GM18858 (cell line): ENCODE results near the gene PTPN14.
"Not testable (repeated sequence)": the region's sequence is repeated elsewhere in the genome, so short reads cannot be mapped to it uniquely, and the experiment has no call there.

Source experiments
- ATAC-seq: cut with Tn5 transposase; IDR thresholded peaks from one replicate; pipeline ENCODE4 v1.9.1; 2021; ENCODE audit not compliant: unreplicated experiment

Gene PTPN14

GRCh38 chr1:214513394-214513793 lies 38.0 kb downstream of the PTPN14 start:
- ATAC-seq = no peak

DNA sequence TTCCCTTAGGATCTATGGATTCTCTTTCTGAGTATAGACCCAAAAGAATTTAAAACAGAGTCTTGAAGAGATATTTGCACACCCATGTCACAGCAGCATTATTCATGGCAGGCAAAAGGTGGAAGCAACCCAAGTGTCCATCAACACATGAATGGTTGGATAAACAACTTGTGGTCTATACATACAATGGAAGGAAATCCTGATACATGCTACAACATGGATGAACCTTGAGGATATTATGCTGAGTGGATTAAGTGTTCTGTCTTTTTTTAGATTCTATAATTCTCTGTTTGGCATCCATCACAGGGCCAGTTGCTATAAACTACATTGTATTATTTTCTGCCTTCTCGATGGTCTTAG lies 39.8 kb downstream of the PTPN14 start:
- no peak for ATAC-seq

GRCh38 chr1:214510914-214511638 lies 40.3 kb downstream of the PTPN14 start:
- ATAC-seq = no peak

GRCh38 chr1:214510477-214510876 lies 40.9 kb downstream of the PTPN14 start:
- ATAC-seq = no peak

DNA sequence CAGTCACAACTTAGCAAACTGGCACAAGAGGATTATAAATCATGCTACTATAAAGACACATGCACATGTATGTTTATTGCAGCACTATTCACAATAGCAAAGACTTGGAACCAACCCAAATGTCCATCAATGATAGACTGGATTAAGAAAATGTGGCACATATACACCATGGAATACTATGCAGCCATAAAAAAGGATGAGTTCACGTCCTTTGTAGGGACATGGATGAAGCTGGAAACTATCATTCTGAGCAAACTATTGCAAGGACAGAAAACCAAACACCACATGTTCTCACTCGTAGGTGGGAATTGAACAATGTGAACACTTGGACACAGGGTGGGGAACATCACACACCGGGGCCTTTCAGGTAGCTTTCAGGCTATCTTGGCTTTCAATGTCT lies 41.8 kb downstream of the PTPN14 start:
- ATAC-seq = not testable (repeated sequence)

GRCh38 chr1:214506972-214507431 lies 44.4 kb downstream of the PTPN14 start:
- peak; percentile 65 for ATAC-seq

GRCh38 chr1:214505134-214505533 lies 46.3 kb downstream of the PTPN14 start:
- ATAC-seq = no peak

DNA sequence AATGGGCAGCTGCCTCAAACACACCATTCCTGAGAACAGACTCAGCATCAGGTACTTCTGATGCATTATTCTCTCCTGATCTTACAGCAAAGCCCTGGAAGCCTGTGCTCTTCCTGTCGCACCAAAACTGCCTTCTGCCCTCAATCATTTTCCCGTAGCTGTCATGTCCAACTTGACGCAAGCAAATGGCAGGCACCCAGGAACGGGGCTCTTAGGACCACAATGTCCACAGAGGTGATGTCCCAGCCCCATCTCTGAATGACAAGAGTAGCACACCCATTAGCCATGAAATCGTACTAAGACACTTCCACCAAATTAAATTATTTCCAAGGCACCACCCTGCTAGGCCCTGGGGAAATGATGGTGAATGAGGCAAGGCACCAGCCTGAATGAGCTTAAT lies 47.1 kb downstream of the PTPN14 start:
- no peak for ATAC-seq

DNA sequence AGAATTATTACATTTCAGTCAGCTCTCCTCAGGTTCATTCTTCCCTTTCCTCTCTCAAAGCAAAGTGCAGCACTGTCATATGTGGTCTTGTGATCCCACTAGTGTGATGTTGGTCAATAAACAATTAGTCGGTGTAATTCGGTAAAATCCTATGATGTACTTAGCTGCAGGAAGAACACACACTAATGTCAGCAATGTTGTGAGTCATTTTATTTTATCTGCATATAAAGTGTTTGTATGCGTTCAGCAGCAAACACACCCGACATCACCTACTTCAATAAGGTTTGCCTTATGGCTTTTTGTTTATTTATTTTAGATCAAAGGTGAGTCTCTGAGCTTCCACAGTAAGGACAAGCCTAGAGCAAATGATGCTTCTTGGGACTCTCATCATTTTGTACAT lies 47.8 kb downstream of the PTPN14 start:
- no peak for ATAC-seq

DNA sequence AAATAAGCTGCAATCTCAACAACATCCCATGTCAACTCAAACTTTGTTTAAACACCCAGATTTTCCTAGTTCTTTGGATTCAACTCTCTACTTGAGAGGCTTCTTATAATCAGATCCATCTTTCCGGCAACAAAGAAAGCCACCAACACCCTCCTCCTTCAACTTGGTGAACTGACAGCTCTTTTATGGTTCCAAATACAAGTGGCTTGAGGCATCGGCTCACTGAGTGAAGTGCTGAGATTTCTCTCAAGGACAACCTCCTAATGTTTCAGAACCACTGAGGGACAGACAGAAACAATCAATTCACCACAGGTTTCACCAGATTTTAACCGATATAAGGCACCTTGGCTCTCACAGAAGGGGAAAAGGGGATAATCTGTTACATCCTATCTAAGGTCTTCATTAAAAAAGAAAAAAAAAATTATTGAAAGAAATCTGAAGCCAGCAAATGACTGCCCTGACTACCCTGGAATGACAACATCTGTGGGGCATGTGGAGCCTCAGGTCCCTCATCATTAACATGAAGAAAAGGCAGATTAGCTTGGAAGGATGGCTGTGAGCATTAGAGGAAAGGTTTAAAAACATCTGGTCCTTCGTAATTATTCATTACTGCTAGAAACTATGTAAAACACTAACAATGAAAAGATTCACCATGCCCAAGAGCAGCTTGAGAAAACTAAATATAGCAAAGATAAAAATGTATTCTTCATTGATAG lies 50.9 kb downstream of the PTPN14 start:
- no peak for ATAC-seq

- no peak for ATAC-seq
Measured at GRCh38 chr1:214499732-214500131, 51.7 kb downstream of the PTPN14 start.

DNA sequence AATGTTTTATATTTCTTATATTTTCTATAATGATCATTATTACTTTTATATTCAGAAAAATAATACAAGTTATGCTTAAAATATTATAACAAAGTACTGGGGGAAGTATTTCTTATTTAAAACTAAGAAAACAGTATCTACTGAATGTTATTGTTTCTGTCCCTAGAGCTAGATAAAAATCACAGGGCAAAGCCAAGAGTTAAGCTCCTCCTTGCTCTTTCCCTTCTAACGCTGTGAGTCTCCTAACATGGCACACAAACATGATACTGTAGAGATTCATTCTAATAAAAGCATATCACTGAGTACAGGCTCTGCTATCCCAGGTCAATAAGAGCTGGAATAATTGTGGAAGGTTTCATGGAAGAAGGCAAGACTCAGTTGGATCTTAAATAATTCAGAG lies 53.4 kb downstream of the PTPN14 start:
- ATAC-seq = no peak

DNA sequence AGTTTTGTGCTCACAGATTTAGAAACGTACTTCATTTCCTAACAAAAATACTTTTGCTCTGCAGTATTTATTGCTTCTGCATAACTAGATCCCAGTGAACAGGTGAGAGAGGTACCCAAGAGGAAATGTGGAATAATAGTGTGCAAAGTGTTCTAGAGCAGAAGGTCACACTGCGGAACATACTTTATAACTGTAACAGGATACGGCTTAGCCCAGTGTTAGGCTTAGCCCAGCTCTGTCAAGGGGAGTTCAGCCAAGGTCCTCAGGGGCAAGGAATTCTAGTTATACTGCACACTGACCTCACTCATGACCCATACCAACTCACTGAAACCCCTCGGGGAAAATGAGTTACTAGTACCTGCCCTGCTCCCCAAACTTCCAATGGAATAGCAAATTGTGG lies 55.3 kb downstream of the PTPN14 start:
- no peak for ATAC-seq

- no peak for ATAC-seq
Measured at GRCh38 chr1:214494706-214495105, 56.7 kb downstream of the PTPN14 start.

DNA sequence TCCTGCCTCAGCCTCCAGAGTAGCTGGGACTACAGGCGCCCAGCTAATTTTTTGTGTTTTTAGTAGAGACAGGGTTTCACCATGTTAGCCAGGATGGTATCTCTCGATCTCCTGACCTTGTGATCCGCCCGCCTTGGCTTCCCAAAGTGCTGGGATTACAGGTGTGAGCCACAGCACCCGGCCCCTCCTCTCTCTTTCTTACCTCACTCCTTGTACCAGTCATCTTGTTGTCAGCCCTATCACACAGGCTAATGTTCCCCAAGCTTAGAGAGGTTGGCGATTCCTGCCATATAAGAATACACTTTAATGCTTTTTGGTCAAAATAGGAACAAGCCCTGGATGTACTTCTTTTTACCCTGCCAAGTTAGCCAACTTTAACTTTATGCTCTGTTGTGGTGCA lies 57.2 kb downstream of the PTPN14 start:
- not testable (repeated sequence) for ATAC-seq

DNA sequence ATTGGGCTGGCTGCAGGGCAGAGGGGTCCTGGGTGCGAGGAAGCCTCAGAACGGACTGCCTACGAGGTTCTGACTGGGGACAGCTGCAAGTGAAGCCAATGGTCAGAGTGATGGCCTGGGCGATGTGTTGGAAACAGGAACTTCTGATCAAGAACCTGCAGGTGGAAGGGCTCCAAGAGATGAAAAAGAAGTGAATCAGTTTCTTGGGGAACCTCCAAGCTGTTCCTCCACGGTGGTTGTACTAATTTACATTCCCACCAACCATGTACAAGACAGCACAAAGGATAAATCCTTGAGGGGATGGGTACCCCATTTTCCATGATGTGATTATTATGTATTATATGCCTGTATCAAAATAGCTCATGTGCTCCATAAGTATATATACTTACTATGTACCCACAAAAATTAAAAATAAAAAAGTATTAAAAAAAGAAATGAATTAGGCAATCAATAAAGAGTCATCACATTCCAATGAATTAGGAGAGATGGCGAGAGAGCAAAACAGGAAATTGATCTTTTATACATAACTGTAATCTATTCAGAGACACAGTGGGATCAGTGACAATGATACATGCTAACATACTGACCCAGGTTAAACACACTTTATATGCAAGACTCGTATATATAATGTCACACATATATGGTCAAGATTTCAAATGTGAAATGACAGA lies 58.1 kb downstream of the PTPN14 start:
- ATAC-seq = no peak

DNA sequence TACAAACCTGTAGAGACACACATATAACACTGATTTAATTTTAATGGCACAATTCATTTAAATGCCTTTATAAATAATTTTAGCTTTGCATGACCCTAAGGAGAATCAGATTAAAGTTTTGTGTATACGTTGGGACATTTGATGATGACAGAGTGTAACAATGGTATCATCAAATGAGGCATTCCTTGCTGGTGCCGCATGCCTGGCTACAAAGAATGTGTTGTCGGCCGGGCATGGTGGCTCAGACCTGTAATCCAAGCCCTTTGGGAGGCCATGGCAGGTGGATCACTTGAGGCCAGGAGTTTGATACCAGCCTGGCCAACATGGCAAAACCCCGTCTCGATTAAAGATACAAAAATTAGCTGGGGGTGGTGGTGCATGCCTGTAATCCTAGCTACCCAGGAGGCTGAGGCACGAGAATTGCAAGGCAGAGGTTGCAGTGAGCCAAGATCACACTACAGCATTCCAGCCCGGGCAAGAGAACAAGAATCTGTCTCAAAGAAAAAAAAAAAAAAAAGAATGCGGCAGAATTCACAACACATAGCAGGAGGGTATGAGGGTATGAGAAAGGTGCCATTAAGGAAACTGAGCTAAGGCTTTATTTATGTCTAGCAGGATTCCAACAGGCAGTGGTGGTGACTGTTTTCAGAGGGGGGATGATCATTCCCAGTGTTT lies 58.9 kb downstream of the PTPN14 start:
- no peak for ATAC-seq

DNA sequence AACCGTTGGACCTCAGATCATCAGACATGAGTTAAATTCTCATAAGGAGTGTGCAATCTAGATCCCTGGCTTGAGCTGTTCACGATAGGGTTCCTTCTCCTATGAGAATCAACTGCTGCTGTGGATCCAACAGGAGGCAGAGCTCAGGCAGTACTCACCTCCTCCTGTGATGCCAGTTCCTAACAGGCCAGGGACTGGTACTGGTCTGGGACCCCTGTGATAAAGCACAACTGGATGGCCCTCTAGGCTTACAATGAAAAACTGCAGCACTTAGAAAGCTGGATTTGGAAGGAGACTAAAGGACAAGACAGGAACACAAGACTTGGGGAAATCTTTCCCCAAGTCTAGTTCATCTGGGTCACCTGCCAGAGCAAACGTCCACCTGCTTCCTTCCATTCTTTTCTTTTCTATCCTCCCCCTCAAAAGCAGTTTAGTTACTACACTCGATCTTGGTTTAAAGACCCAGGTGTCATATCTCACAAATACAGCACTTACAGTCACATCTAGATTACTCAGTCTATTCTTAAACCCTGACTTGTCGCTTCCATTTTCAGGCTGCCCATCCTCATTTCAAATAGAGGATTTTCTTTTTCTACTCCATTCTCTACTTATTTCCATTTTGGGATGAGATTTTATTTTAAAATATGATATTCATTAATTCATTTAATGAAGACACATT lies 59.8 kb downstream of the PTPN14 start:
- ATAC-seq = no peak

- no peak for ATAC-seq
Measured at GRCh38 chr1:214485151-214485550, 66.3 kb downstream of the PTPN14 start.

DNA sequence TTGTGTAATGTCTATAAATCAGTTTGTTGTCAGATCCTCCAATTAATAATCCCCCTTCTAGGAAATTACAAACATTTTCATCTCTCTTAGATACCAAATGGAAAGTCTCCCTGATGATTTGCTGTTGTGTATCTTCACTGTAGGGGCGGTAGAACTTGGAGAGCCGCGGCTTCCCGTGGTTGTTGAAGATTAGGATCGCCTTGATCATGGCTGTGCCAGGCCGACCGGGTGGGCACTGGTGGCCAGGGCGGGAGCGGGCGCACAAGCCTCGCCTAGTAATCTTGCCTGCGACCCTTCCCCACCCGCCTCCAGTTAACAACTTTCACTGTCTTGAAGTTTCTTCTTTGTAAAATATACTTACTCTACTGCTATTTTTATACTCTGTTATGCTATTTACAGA lies 68.2 kb downstream of the PTPN14 start:
- not testable (repeated sequence) for ATAC-seq
